CD14-positive monocyte (primary cell): ENCODE data around the gene HK3. TPM values are rescaled to one million over a fixed set of nuclear protein-coding genes. Genes with fewer than 3 reads are reported as not detected.

Source experiments
- DNase-seq, 3 donors: peaks; one replicate each; pipeline ENCODE4 v3.0.0-alpha.2; 2011 to 2022
- H2AFZ ChIP-seq: 2 replicates; pipeline ENCODE4 v1.6.0; 2012; ENCODE audit warnings: mild to moderate bottlenecking, low read depth, low read length, inconsistent platforms; ENCODE audit not compliant: insufficient read depth, poor library complexity, severe bottlenecking
- H3K27ac ChIP-seq, 2 donors: 1 replicate in 1 of 2; 2 replicates in 1 of 2; pipeline ENCODE4 v1.5.1; 2012 to 2013; ENCODE audit warnings: low read length in 2 of 2, control low read depth in 1 of 2, inconsistent platforms in 1 of 2, low read depth in 1 of 2, mild to moderate bottlenecking in 1 of 2
- H3K27me3 ChIP-seq, 2 donors: one replicate each; pipeline versions ENCODE4 v1.6.0 to v1.6.1; 2011 to 2013; ENCODE audit warnings: low read length in 2 of 2; ENCODE audit not compliant: control insufficient read depth in 2 of 2, insufficient read depth in 2 of 2
- H3K36me3 ChIP-seq, 2 donors: replicated peaks in 1 of 2; 1 replicate in 1 of 2; 2 replicates in 1 of 2; pipeline versions ENCODE4 v1.5.1 to v1.6.1; 2012 to 2013; ENCODE audit warnings: low read length in 2 of 2, control low read depth in 1 of 2, inconsistent platforms in 1 of 2, mild to moderate bottlenecking in 1 of 2; ENCODE audit not compliant: insufficient read depth in 2 of 2, control insufficient read depth in 1 of 2
- H3K4me1 ChIP-seq, 2 donors: 1 replicate in 1 of 2; 2 replicates in 1 of 2; pipeline versions ENCODE4 v1.5.1 to v1.6.1; 2012 to 2013; ENCODE audit warnings: low read length in 2 of 2, control low read depth in 1 of 2, inconsistent platforms in 1 of 2, mild to moderate bottlenecking in 1 of 2, moderate library complexity in 1 of 2; ENCODE audit not compliant: insufficient read depth in 2 of 2, control insufficient read depth in 1 of 2
- H3K4me2 ChIP-seq: replicated peaks from 2 replicates; pipeline ENCODE3; 2012; ENCODE audit warnings: low read length, moderate library complexity, mild to moderate bottlenecking; ENCODE audit not compliant: poor library complexity, severe bottlenecking; ENCODE audit errors: extremely low read depth
- H3K4me3 ChIP-seq, 3 experiments: fragments of 200-600 bp in 1 of 3; sonication (generic) in 1 of 3; replicated peaks in 1 of 3; 1 replicate in 2 of 3; 2 replicates in 1 of 3; pipeline ENCODE4 v1.5.1; 2011 to 2013; ENCODE audit warnings: low read length in 3 of 3, mild to moderate bottlenecking in 3 of 3, control low read depth in 2 of 3, low read depth in 2 of 3, inconsistent platforms in 1 of 3, moderate library complexity in 1 of 3
- H3K79me2 ChIP-seq: 2 replicates; pipeline ENCODE4 v1.6.0; 2012; ENCODE audit warnings: mild to moderate bottlenecking, control low read depth, inconsistent platforms, low read length, moderate library complexity; ENCODE audit not compliant: insufficient read depth
- H3K9ac ChIP-seq: 2 replicates; pipeline ENCODE4 v1.6.0; 2017; ENCODE audit warnings: low read length, mild to moderate bottlenecking; ENCODE audit not compliant: insufficient read depth, poor library complexity, severe bottlenecking
- H3K9me3 ChIP-seq, 2 donors: replicated peaks in 1 of 2; 1 replicate in 1 of 2; 2 replicates in 1 of 2; pipeline versions ENCODE4 v1.5.1 to v1.6.1; 2012 to 2013; ENCODE audit warnings: low read length in 2 of 2, control low read depth in 1 of 2; ENCODE audit not compliant: control insufficient read depth in 1 of 2, insufficient read depth in 1 of 2
- H4K20me1 ChIP-seq: 2 replicates; pipeline ENCODE4 v1.6.0; 2012; ENCODE audit warnings: mild to moderate bottlenecking, low read length, control low read depth, moderate library complexity; ENCODE audit not compliant: insufficient read depth
- H3K27ac Mint-ChIP-seq, 7 donors: one replicate each; pipeline ENCODE4 v1.8.0; 2020; ENCODE audit warnings: mild to moderate bottlenecking in 7 of 7, mixed read lengths in 7 of 7, moderate library complexity in 6 of 7, inconsistent platforms in 2 of 7
- H3K27me3 Mint-ChIP-seq, 3 donors: one replicate each; pipeline ENCODE4 v1.8.0; 2021 to 2022; ENCODE audit warnings: low read depth in 3 of 3, mild to moderate bottlenecking in 3 of 3, mixed read lengths in 3 of 3, moderate library complexity in 3 of 3, inconsistent platforms in 1 of 3
- H3K36me3 Mint-ChIP-seq, 2 donors: one replicate each; pipeline ENCODE4 v1.8.0; 2020; ENCODE audit warnings: mixed read lengths in 2 of 2, inconsistent platforms in 1 of 2, mild to moderate bottlenecking in 1 of 2
- H3K4me1 Mint-ChIP-seq: one replicate; pipeline ENCODE4 v1.8.0; 2020; ENCODE audit warnings: mild to moderate bottlenecking, mixed read lengths
- H3K4me3 Mint-ChIP-seq, 2 donors: one replicate each; pipeline ENCODE4 v1.8.0; 2020; ENCODE audit warnings: mild to moderate bottlenecking in 2 of 2, mixed read lengths in 2 of 2, moderate library complexity in 1 of 2
- H3K9me3 Mint-ChIP-seq, 7 donors: one replicate each; pipeline ENCODE4 v1.8.0; 2020 to 2022; ENCODE audit warnings: mixed read lengths in 7 of 7, mild to moderate bottlenecking in 6 of 7, moderate library complexity in 6 of 7, inconsistent platforms in 2 of 7
- WGBS: methylation state at CpG from one replicate; pipeline ENCODE4 v1.1.5; 2013; ENCODE audit warnings: missing lambda C conversion rate; ENCODE audit not compliant: insufficient coverage; 5-methylcytosine and 5-hydroxymethylcytosine counted together
- intact Hi-C, 2 donors: fragments of 100-400 bp; cut with micrococcal nuclease; formaldehyde crosslinking; loops; one replicate each; pipeline versions ENCODE4 v1.15.0 to v1.15.1; 2023
- polyA plus RNA-seq, 3 donors: library from polyadenylated mRNA; depleted of rRNA in 1 of 3; unstranded in 2 of 3; stranded (reverse) in 1 of 3; fragments of 300-500 nt in 2 of 3; fragments of >200 nt in 1 of 3; fragmentation: Illumina TruSeq in 2 of 3; gene quantifications; 1 replicate in 2 of 3; 2 replicates in 1 of 3; pipeline ENCODE4 v1.2.3, GENCODE V29; 2012 to 2021
- TF ChIP-seq, protein P1 (sequence below): fragments of 200-600 bp; IDR thresholded peaks from one replicate; pipeline ENCODE4 v1.8.0; 2022; ENCODE audit warnings: antibody characterized with exemption, mild to moderate bottlenecking

The HK3 gene
- polyA plus RNA-seq, 3 donors = 174 to 988 (median 204) TPM

DNA sequence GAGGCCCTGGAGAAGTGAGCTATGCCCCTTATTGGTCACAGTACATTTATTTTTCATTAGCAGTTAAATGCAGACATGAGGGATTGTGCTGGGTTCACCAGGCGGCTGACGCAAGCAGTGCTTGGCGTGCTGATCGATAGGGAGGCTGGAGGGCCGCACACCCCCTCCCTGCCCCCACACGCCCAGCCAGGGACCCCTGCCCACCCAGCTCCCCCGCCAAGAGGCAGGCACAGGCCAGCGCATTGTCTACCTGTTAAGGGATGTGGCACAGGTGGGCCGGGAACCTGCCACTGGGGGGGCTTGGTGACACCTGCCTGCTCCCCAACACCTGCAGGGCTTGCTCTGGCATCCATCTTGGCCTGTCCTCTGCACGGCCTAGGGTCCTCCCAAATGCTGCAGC lies 39.2 kb downstream of the HK3 start:
- no peaks in the 10 kb centered on the region for H3K9me3 ChIP-seq
- no peak overlapping the region for H3K27ac Mint-ChIP-seq

DNA sequence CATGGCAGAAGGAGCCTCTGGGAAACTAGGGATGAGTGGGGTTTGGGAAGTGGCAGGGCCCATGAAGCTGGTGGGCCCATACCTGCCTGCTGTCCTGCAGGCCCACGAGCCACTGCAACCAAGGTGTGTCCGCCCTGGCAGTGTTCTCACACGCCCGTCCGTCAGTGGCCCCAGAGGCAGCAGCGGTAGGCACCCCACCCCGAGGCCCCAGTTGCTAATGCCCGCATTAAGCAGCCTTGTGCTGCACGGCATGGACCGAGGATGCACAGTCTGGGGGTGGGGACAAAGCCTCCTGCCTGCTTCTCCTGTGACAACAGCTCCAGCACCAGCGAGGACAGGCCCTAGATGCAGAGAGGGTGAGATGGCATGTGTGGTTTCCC lies 41.3 kb downstream of the HK3 start:
- no peaks in the 10 kb centered on the region for H3K36me3 Mint-ChIP-seq
- Histone ChIP-seq H3K27me3 (peaks cover 0 to 11% of the 10 kb centered on the region in 2 donors), H3K79me2 (no peaks in the 10 kb centered on the region)

More for the DNA sequence above, 39.2 kb downstream of the HK3 start:
- Mint-ChIP-seq H3K36me3 (no peaks in the 10 kb centered on the region), H3K9me3 (peaks cover 0 to 8% (median 7%) of the 10 kb centered on the region in 7 donors), H3K27me3 (peaks cover 19 to 34% (median 32%) of the 10 kb centered on the region in 3 donors), H3K4me1 (peaks cover 2% of the 10 kb centered on the region), H3K4me3 (no peak overlapping the region)
- H3K4me2 ChIP-seq = no peak overlapping the region
- H2AFZ ChIP-seq = no peak overlapping the region
- no peaks in the 10 kb centered on the region for H3K36me3 ChIP-seq
- no peaks in the 10 kb centered on the region for H3K4me1 ChIP-seq
- TF ChIP-seq, protein P1, sequence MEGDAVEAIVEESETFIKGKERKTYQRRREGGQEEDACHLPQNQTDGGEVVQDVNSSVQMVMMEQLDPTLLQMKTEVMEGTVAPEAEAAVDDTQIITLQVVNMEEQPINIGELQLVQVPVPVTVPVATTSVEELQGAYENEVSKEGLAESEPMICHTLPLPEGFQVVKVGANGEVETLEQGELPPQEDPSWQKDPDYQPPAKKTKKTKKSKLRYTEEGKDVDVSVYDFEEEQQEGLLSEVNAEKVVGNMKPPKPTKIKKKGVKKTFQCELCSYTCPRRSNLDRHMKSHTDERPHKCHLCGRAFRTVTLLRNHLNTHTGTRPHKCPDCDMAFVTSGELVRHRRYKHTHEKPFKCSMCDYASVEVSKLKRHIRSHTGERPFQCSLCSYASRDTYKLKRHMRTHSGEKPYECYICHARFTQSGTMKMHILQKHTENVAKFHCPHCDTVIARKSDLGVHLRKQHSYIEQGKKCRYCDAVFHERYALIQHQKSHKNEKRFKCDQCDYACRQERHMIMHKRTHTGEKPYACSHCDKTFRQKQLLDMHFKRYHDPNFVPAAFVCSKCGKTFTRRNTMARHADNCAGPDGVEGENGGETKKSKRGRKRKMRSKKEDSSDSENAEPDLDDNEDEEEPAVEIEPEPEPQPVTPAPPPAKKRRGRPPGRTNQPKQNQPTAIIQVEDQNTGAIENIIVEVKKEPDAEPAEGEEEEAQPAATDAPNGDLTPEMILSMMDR = no peak
- WGBS = 71% methylated on average over 2 of the region's 10 CpGs
- H3K79me2 ChIP-seq = no peaks in the 10 kb centered on the region
- H3K9ac ChIP-seq = no peak overlapping the region
- H4K20me1 ChIP-seq = no peaks in the 10 kb centered on the region
- intact Hi-C loops = no loop called here
- peaks cover 0 to 29% of the 10 kb centered on the region in 2 donors for H3K27me3 ChIP-seq
- no peak overlapping the region for H3K4me3 ChIP-seq
- H3K27ac ChIP-seq = no peak overlapping the region
- no peak for DNase-seq

More for the DNA sequence above, 41.3 kb downstream of the HK3 start:
- Histone ChIP-seq H2AFZ (no peak overlapping the region), H3K4me2 (no peak overlapping the region), H3K9me3 (no peaks in the 10 kb centered on the region), H3K4me1 (no peaks in the 10 kb centered on the region), H3K36me3 (no peaks in the 10 kb centered on the region), H3K9ac (no peak overlapping the region), H3K27ac (no peak overlapping the region), H4K20me1 (no peaks in the 10 kb centered on the region), H3K4me3 (no peak overlapping the region)
- intact Hi-C loops = no loop called here
- Mint-ChIP-seq H3K9me3 (peaks cover 0 to 8% (median 4%) of the 10 kb centered on the region in 7 donors), H3K27ac (peak overlapping the region in 1 of 7 donors; percentile 10), H3K4me1 (no peaks in the 10 kb centered on the region), H3K4me3 (no peak overlapping the region), H3K27me3 (peaks cover 8 to 23% (median 18%) of the 10 kb centered on the region in 3 donors)
- no peak for DNase-seq
- WGBS = 84% methylated on average over 8 of the region's 11 CpGs
- TF ChIP-seq, protein P1 = no peak
